Measurements from ENCODE around the gene LCT.
"Not testable (repeated sequence)": the region's sequence is repeated elsewhere in the genome, so short reads cannot be mapped to it uniquely, and the experiment has no call there.

DNA sequence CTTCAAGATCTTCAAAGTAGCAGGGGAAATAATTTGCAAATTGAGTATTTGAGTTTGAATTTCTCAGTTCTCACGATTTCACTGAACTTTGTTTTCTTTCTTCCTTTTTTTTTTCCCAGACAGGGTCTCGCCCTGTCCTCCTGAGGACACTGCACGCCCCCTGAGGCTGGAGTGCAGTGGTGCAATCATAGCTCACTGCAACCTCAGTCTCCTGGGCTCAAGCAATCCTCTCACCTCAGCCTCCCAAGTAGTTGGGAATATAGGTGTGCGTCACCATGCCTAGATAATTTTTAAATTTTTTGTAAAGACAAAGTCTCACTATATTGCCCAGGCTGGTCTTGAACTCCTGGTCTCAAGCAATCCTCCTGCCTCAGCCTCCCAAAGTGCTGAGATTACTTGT lies 41.3 kb downstream of the LCT start:
- TF ChIP-seq CEBPB (IDR thresholded peaks at IDR 0.05; ENCODE audit: low read depth, low read length); RAD21 (IDR thresholded peaks at IDR 0.05; ENCODE audit: low read length); MAFK (IDR thresholded peaks at IDR 0.05; ENCODE audit: low read depth, low read length); MAZ (IDR thresholded peaks at IDR 0.05; ENCODE audit: borderline replicate concordance, low read depth, low read length); BHLHE40 (IDR thresholded peaks at IDR 0.05; ENCODE audit: low read depth, low read length); RCOR1 (IDR thresholded peaks at IDR 0.05; ENCODE audit: insufficient replicate concordance, low read length): not testable (repeated sequence)
- TF ChIP-seq, protein P1, sequence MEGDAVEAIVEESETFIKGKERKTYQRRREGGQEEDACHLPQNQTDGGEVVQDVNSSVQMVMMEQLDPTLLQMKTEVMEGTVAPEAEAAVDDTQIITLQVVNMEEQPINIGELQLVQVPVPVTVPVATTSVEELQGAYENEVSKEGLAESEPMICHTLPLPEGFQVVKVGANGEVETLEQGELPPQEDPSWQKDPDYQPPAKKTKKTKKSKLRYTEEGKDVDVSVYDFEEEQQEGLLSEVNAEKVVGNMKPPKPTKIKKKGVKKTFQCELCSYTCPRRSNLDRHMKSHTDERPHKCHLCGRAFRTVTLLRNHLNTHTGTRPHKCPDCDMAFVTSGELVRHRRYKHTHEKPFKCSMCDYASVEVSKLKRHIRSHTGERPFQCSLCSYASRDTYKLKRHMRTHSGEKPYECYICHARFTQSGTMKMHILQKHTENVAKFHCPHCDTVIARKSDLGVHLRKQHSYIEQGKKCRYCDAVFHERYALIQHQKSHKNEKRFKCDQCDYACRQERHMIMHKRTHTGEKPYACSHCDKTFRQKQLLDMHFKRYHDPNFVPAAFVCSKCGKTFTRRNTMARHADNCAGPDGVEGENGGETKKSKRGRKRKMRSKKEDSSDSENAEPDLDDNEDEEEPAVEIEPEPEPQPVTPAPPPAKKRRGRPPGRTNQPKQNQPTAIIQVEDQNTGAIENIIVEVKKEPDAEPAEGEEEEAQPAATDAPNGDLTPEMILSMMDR (conservative IDR thresholded peaks at IDR 0.05; ENCODE audit: low read depth, low read length) = not testable (repeated sequence)
- TF ChIP-seq, protein P2, sequence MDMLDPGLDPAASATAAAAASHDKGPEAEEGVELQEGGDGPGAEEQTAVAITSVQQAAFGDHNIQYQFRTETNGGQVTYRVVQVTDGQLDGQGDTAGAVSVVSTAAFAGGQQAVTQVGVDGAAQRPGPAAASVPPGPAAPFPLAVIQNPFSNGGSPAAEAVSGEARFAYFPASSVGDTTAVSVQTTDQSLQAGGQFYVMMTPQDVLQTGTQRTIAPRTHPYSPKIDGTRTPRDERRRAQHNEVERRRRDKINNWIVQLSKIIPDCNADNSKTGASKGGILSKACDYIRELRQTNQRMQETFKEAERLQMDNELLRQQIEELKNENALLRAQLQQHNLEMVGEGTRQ (IDR thresholded peaks at IDR 0.05; ENCODE audit: low read depth, low read length) = not testable (repeated sequence)

Measured in IMR-90 (cell line).